HG02798 (cell line): ENCODE data around the gene KCNK16.
"Not testable (repeated sequence)": the region's sequence is repeated elsewhere in the genome, so short reads cannot be mapped to it uniquely, and the experiment has no call there.

Experiments used
- ATAC-seq: cut with Tn5 transposase; IDR thresholded peaks from one replicate; pipeline ENCODE4 v1.9.1; 2021; ENCODE audit warnings: mild to moderate bottlenecking; ENCODE audit not compliant: unreplicated experiment, poor library complexity

KCNK16 gene

DNA sequence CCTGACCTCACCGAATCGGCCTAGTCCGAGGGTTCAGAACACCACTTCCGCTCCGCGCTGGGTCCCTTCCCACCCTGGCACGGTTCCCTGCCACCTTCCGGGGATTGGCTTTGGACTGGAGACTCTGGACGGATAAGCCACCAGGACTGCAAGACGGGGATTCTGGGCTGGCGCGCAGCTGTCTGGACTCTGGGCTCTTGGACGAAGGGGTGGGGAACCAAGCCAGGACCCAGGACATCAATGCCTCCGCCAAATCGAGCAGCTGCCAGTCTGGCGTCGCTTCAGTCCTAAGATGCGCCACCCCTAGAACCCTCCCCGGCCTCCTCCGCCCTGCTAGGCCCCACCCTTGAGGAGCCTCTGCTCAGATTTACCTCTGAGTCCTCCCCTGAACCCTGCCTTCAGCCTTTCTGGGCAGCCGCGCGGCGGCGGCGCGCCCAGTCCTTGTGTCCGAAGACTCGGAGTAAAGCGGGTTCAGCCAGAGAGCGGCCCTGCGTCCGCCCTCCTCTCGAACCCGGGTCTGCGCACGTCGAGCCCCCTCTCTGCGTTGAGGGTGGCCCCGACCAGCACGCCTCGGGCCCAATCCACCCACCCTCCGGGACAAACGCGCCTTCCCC lies 9.5 kb downstream of the KCNK16 start:
- no peak for ATAC-seq

GRCh38 chr6:39310542-39310941 lies 12.0 kb downstream of the KCNK16 start:
- no peak for ATAC-seq

- peak; percentile 50 for ATAC-seq
Measured at GRCh38 chr6:39309942-39310531, 12.5 kb downstream of the KCNK16 start.

GRCh38 chr6:39307462-39307861 lies 15.0 kb downstream of the KCNK16 start:
- no peak for ATAC-seq

GRCh38 chr6:39304951-39305350 lies 17.6 kb downstream of the KCNK16 start:
- ATAC-seq = no peak

DNA sequence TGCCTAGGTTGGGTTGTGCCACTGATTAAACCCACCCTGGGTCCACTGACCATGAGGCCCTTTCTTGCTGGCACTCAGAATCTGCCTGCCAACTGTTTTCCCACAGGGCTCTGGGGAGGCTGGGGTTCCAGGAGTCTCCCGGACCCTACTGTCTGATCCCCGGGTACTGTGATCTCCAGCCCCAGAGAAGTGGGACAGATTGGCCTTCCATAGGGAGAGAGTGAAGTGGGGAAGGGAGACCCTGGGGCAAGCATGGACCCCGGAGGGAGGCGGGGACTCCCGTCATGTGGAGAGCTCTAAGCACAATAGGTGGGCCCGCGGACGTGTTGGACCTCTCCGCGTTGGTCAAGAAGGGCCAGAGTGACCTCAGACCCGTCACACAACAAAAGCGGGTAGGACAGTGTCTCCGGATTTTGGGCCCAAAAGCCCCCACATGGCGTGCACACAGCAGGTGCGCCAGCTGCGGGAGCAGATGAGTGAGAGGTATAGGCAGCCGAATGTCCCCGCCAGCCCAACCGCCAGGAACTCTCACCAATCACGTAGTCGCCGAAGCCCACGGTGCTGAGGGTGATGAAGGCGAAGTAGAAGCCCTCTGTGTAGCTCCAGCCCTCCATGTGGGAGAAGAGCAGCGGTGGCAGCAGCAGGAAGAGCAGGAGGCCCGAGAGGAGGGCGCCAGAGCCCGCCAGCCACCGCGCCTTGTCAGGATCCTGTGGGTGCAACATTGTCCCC lies 18.9 kb downstream of the KCNK16 start:
- ATAC-seq = no peak

- peak; percentile 83 for ATAC-seq
Measured at GRCh38 chr6:39302669-39303424, 19.7 kb downstream of the KCNK16 start.

- no peak for ATAC-seq
Measured at GRCh38 chr6:39302011-39302410, 20.5 kb downstream of the KCNK16 start.

DNA sequence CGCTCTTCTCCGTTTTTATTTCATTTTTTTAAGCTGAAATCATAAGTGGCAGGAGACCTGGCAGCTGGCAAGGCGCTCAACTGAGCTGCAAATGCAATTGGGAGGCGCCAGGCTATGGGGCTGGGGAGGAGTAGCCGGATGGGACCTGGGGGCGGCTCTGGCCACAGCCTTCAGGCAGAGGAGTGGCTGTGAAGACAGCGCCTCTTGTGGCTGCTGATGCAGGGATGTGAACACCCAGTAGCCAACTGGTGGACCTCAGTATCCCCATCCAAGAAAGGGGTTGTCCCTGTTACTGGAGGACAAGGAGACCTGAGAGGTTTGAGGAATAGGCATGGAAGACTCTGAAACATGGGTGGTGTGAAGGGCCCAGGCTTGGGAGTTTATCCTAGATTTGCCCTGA lies 20.9 kb downstream of the KCNK16 start:
- no peak for ATAC-seq

GRCh38 chr6:39300739-39301138 lies 21.8 kb downstream of the KCNK16 start:
- no peak for ATAC-seq

- no peak for ATAC-seq
Measured at GRCh38 chr6:39298061-39298460, 24.4 kb downstream of the KCNK16 start.

DNA sequence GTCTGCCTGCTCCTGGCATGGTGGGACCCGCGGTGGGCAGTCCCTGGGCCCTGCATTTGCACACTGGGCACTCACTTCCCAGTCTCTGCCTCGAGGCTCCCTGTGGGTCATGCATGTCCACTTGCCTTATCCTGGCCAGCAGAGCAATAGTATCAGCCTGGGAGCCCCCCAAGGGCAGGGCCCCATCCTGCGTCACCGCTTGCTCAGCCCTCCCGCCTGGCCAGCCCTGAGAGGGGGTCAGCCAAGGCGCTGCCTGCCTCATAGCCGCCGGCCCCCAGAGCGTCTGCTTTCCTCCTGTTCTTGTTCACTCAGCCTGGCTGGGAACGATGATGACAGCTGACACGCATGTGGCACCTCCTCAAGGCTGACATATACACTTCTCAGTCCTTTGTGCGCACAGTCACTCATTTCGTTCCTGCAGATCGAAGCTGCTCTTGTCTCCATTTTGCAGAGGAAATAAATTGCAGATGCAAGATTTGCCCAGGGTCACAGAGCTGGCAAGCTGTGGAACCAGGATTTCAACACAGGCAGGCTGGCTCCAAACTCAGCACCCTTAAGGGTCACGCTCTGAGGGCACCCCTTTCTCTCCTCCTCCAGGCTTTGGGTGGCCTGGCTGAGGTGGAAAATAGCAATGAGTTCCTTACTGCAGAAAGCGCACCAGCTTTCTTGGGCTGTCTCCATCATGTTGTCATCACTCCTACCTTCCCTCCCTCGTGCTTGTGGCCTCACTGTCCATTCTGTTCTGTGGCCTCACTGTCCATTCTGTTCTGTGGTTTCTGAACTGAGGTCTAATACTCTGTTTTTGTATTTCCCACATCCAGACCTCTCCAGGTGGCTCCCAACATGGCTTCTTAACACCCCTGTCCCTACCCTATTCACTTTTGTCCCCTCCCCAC lies 25.5 kb downstream of the KCNK16 start:
- no peak for ATAC-seq

GRCh38 chr6:39295611-39296011 lies 26.9 kb downstream of the KCNK16 start:
- no peak for ATAC-seq

- ATAC-seq = no peak
Measured at GRCh38 chr6:39294899-39295298, 27.6 kb downstream of the KCNK16 start.

DNA sequence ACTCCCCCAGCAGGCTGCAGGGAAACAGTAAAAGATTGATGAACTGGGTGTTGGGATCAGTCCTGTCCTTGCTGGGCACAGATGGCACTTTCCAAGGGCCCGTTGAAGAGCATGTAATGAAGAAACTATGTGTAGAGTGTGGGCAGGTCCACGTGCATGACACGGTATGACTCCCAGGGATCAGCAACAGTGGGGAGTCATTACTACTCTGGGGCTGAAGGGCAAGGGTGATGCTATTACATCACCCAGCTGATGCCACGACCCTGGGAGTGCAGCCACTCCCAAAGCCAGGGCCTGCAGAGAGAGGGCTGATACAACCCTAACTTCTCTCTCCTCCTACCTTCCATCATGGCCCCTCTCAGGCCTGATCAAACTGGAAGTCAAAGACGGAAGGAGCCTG lies 28.4 kb downstream of the KCNK16 start:
- no peak for ATAC-seq

DNA sequence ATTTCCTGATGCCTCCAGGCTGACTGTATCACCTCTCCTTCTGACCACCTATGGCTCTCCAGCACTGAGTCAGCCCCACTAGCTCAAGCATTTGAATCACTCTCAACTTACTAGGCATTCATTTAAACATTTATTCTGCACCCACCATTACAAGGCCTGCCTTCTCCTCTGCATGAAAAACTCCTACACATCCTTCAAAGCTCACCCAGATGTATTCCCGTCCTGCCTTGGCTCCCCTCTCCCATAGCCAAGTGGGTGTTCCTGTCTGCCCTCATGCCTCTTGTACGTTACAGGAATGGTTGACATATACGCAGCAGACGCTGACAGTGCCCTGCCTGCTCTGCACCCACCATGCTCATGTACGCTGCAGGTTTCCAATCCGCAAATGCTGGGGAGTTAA lies 29.9 kb downstream of the KCNK16 start:
- ATAC-seq = no peak

DNA sequence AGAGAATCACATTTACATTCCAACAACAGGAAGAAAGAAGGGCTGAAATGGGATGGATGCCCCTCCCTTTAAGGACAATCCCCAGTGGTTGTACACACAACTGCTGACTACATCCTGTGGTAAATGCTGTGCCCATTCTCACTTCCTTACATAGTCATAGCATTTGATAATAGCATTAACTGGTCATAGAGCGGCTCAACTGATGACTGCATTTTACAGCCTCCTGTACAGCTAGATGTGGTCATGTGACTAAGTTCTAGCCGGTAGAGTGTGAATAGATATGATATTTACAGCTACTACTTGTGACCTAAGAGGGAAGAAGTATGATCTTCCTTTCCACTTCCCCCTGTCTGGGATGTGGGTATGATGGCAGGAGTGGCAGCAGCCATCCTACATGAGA lies 33.0 kb downstream of the KCNK16 start:
- no peak for ATAC-seq

GRCh38 chr6:39287601-39288000 lies 34.9 kb downstream of the KCNK16 start:
- no peak for ATAC-seq

- ATAC-seq = not testable (repeated sequence)
Measured at GRCh38 chr6:39286596-39286995, 35.9 kb downstream of the KCNK16 start.

GRCh38 chr6:39282774-39283173 lies 39.7 kb downstream of the KCNK16 start:
- ATAC-seq = no peak
